SK-N-SH (cell line): ENCODE measurements around the gene FANCE. TPM values are rescaled to one million over a fixed set of nuclear protein-coding genes. Genes with fewer than 3 reads are reported as not detected.
A peak's percentile ranks its signal among the peaks of the same experiment; 100 is the strongest.

Source experiments
- CTCF ChIA-PET: fragments of 300-600, 350-600 bp; formaldehyde crosslinking; extraction: SDS; loops from one replicate; lab custom pipeline; 2021; lab: Yijun Ruan, JAX
- POLR2A ChIA-PET: fragments of 350-600 bp; sonication (Branson Sonifier 250); formaldehyde crosslinking; extraction: SDS; loops from one replicate; lab custom pipeline; 2020; ENCODE audit warnings: antibody characterized with exemption, inconsistent platforms; lab: Yijun Ruan, JAX
- DNase-seq: peaks from one replicate; pipeline ENCODE4 v3.0.0; 2012
- H2AFZ ChIP-seq: fragments of 200-600 bp; sonication (generic); 2 replicates; pipeline ENCODE4 v1.8.1; 2016; ENCODE audit warnings: antibody characterized with exemption, mild to moderate bottlenecking, low read depth
- H3F3A ChIP-seq: fragments of 200-600 bp; sonication (generic); replicated peaks from 2 replicates; pipeline ENCODE3; 2016; ENCODE audit warnings: antibody characterized with exemption, mild to moderate bottlenecking; ENCODE audit not compliant: insufficient read depth
- H3K27ac ChIP-seq, 2 experiments: fragments of 200-500 bp in 1 of 2; fragments of 200-600 bp in 1 of 2; sonication (Bioruptor generic) in 1 of 2; sonication (generic), shearing (Covaris generic) in 1 of 2; 2 replicates each; pipeline versions ENCODE4 v1.5.1 to v1.6.1; 2014 to 2016; ENCODE audit warnings: low read depth in 2 of 2, inconsistent platforms in 1 of 2, low read length in 1 of 2, mild to moderate bottlenecking in 1 of 2, mixed read lengths in 1 of 2
- H3K27me3 ChIP-seq: fragments of 200-600 bp; sonication (generic), shearing (Covaris generic); 2 replicates; pipeline ENCODE4 v1.6.1; 2016; ENCODE audit warnings: mixed run types; ENCODE audit not compliant: insufficient read depth
- H3K36me3 ChIP-seq, 2 experiments: fragments of 200-500 bp in 1 of 2; fragments of 200-600 bp in 1 of 2; sonication (Bioruptor generic) in 1 of 2; sonication (generic) in 1 of 2; replicated peaks in 1 of 2; 2 replicates each; pipeline versions ENCODE3 to v1.5.1; 2014 to 2016; ENCODE audit warnings: low read length in 1 of 2, mild to moderate bottlenecking in 1 of 2; ENCODE audit not compliant: insufficient read depth in 2 of 2, control insufficient read depth in 1 of 2
- H3K4me1 ChIP-seq, 2 experiments: fragments of 200-500 bp in 1 of 2; fragments of 200-600 bp in 1 of 2; sonication (Bioruptor generic) in 1 of 2; sonication (generic), shearing (Covaris generic) in 1 of 2; 2 replicates each; pipeline versions ENCODE4 v1.5.1 to v1.6.1; 2014 to 2016; ENCODE audit warnings: low read depth in 1 of 2, low read length in 1 of 2, mixed run types in 1 of 2; ENCODE audit not compliant: insufficient read depth in 2 of 2, control insufficient read depth in 1 of 2
- H3K4me2 ChIP-seq: fragments of 200-600 bp; sonication (generic), shearing (Covaris generic); 2 replicates; pipeline ENCODE4 v1.6.1; 2017; ENCODE audit warnings: mixed run types
- H3K4me3 ChIP-seq, 2 experiments: fragments of 200-500 bp in 1 of 2; fragments of 200-600 bp in 1 of 2; sonication (Bioruptor generic) in 1 of 2; sonication (generic), shearing (Covaris generic) in 1 of 2; 2 replicates each; pipeline versions ENCODE4 v1.5.1 to v1.8.1; 2014 to 2016; ENCODE audit warnings: low read depth in 2 of 2, inconsistent platforms in 1 of 2, low read length in 1 of 2, mild to moderate bottlenecking in 1 of 2, mixed read lengths in 1 of 2, moderate library complexity in 1 of 2
- H3K79me2 ChIP-seq: fragments of 200-600 bp; sonication (generic); 2 replicates; pipeline ENCODE4 v1.8.1; 2017; ENCODE audit warnings: mild to moderate bottlenecking; ENCODE audit not compliant: insufficient read depth
- H3K9ac ChIP-seq: fragments of 200-600 bp; sonication (generic); 2 replicates; pipeline ENCODE4 v1.6.1; 2017; ENCODE audit warnings: mixed run types
- H3K9me2 ChIP-seq: fragments of 200-600 bp; sonication (generic); 2 replicates; pipeline ENCODE4 v1.6.1; 2017; ENCODE audit warnings: mixed run types
- H3K9me3 ChIP-seq: fragments of 200-600 bp; sonication (generic); 2 replicates; pipeline ENCODE4 v1.6.1; 2017; ENCODE audit warnings: mixed run types, mild to moderate bottlenecking, moderate library complexity
- H4K20me1 ChIP-seq: fragments of 200-600 bp; sonication (generic); 2 replicates; pipeline ENCODE4 v1.6.1; 2017; ENCODE audit warnings: mild to moderate bottlenecking, mixed run types; ENCODE audit not compliant: insufficient read depth
- CHD2 ChIP-seq: fragments of 150-350 bp; IDR thresholded peaks from 2 replicates; pipeline ENCODE4 v1.6.1; 2018; ENCODE audit warnings: low read length; ENCODE audit not compliant: partially characterized antibody
- ELF1 ChIP-seq: IDR thresholded peaks from 2 replicates; pipeline ENCODE4 v1.4.0; 2012
- GABPA ChIP-seq: IDR thresholded peaks from 2 replicates; pipeline ENCODE4 v1.4.0; 2012; ENCODE audit warnings: low read depth, mild to moderate bottlenecking
- JUND ChIP-seq: IDR thresholded peaks from 2 replicates; pipeline ENCODE4 v1.4.0; 2012
- MAX ChIP-seq: IDR thresholded peaks from 2 replicates; pipeline ENCODE4 v1.4.0; 2012; ENCODE audit warnings: low read depth
- NFIC ChIP-seq: IDR thresholded peaks from 2 replicates; pipeline ENCODE4 v1.4.0; 2012; ENCODE audit warnings: borderline replicate concordance
- NRF1 ChIP-seq: IDR thresholded peaks from 2 replicates; pipeline ENCODE4 v1.6.1; 2012; ENCODE audit warnings: low read depth, mild to moderate bottlenecking, low read length
- POLR2AphosphoS5 ChIP-seq: IDR thresholded peaks from 2 replicates; pipeline ENCODE4 v1.6.1; 2012; ENCODE audit warnings: low read depth, low read length
- RFX5 ChIP-seq: IDR thresholded peaks from 2 replicates; pipeline ENCODE4 v1.6.1; 2012; ENCODE audit warnings: mild to moderate bottlenecking, improper control_type of control experiment, low read length
- SMC3 ChIP-seq: IDR thresholded peaks from 2 replicates; pipeline ENCODE4 v1.6.1; 2012; ENCODE audit warnings: low read depth, low read length, improper control_type of control experiment
- TAF1 ChIP-seq: IDR thresholded peaks from 2 replicates; pipeline ENCODE4 v1.6.1; 2012; ENCODE audit warnings: low read depth, mild to moderate bottlenecking, low read length, moderate library complexity, borderline replicate concordance
- TCF12 ChIP-seq: IDR thresholded peaks from 2 replicates; pipeline ENCODE4 v1.4.0; 2012
- USF2 ChIP-seq: fragments of 150-350 bp; IDR thresholded peaks from 2 replicates; pipeline ENCODE4 v1.6.1; 2017; ENCODE audit warnings: antibody characterized with exemption, low read length, low read depth, borderline replicate concordance
- YY1 ChIP-seq: IDR thresholded peaks from 2 replicates; pipeline ENCODE4 v1.4.0; 2012; ENCODE audit warnings: low read depth, mild to moderate bottlenecking
- WGBS: methylation state at CpG from one replicate; pipeline ENCODE4 v1.1.6; 2017; ENCODE audit warnings: low lambda C conversion rate; 5-methylcytosine and 5-hydroxymethylcytosine counted together
- polyA plus RNA-seq, 3 experiments: library from polyadenylated mRNA; depleted of rRNA; stranded (reverse); fragments of >200 nt; gene quantifications; 2 replicates each; pipeline ENCODE4 v1.2.3, GENCODE V29; 2012
- TF ChIP-seq, protein P1 (sequence below): IDR thresholded peaks from 2 replicates; pipeline ENCODE4 v1.4.0; 2012; ENCODE audit warnings: low read depth, borderline replicate concordance
- TF ChIP-seq, protein P2 (sequence below): fragments of 200-600 bp; sonication (generic); IDR thresholded peaks from 2 replicates; pipeline ENCODE4 v1.6.1; 2017; ENCODE audit warnings: antibody characterized with exemption, mild to moderate bottlenecking, moderate library complexity

Gene FANCE
- polyA plus RNA-seq, 1 of the 3 experiments (the other 2 are of a cell fraction): 5.8 TPM

- TF ChIP-seq, protein P1, sequence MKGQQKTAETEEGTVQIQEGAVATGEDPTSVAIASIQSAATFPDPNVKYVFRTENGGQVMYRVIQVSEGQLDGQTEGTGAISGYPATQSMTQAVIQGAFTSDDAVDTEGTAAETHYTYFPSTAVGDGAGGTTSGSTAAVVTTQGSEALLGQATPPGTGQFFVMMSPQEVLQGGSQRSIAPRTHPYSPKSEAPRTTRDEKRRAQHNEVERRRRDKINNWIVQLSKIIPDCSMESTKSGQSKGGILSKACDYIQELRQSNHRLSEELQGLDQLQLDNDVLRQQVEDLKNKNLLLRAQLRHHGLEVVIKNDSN: no peak
- no peak for TF ChIP-seq TCF12
- no peak for TF ChIP-seq YY1
- TF ChIP-seq ELF1: no peak
- no peak for TF ChIP-seq TAF1
- TF ChIP-seq SMC3: peak; percentile 93
- TF ChIP-seq JUND: no peak
- TF ChIP-seq USF2: no peak
- TF ChIP-seq, protein P2, sequence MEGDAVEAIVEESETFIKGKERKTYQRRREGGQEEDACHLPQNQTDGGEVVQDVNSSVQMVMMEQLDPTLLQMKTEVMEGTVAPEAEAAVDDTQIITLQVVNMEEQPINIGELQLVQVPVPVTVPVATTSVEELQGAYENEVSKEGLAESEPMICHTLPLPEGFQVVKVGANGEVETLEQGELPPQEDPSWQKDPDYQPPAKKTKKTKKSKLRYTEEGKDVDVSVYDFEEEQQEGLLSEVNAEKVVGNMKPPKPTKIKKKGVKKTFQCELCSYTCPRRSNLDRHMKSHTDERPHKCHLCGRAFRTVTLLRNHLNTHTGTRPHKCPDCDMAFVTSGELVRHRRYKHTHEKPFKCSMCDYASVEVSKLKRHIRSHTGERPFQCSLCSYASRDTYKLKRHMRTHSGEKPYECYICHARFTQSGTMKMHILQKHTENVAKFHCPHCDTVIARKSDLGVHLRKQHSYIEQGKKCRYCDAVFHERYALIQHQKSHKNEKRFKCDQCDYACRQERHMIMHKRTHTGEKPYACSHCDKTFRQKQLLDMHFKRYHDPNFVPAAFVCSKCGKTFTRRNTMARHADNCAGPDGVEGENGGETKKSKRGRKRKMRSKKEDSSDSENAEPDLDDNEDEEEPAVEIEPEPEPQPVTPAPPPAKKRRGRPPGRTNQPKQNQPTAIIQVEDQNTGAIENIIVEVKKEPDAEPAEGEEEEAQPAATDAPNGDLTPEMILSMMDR: peak; percentile 75
- no peak for TF ChIP-seq POLR2AphosphoS5
- no peak for TF ChIP-seq RFX5
- no peak for TF ChIP-seq MAX
- TF ChIP-seq NFIC: no peak
- no peak for TF ChIP-seq NRF1
- peak; percentile 36 for TF ChIP-seq CHD2
- TF ChIP-seq, all 33 proteins: peak for 5
Observed at GRCh38 chr6:35449287-35449881, 2.8 kb upstream of the FANCE start (continued).

- peak overlapping the region; percentile 64 to 70 for H3K4me3 ChIP-seq
- peaks cover 0 to 3% of the 10 kb centered on the region in 2 experiments for H3K36me3 ChIP-seq
- WGBS: 56% methylated on average over 10 of the region's 20 CpGs
- no peak overlapping the region for H3K9ac ChIP-seq
- no peaks in the 10 kb centered on the region for H3F3A ChIP-seq
- H2AFZ ChIP-seq: no peak overlapping the region
- TF ChIP-seq NFIC (peak; percentile 19; the same call in 1 of the 2 replicates), GABPA (no peak)
- ChIA-PET CTCF (interaction anchor here (1.0 to 9.0 kb wide), 12 partner anchors 15 to 285 kb away, joined by 3 to 186 read pairs (median 4); partner anchors contain the start of genes ARMC12, PPARD and RPL10A), POLR2A (no interaction called here)
- H3K4me1 ChIP-seq: peaks cover 0 to 17% of the 10 kb centered on the region in 2 experiments; a peak in 2 of 4 replicates
- H3K27me3 ChIP-seq: no peaks in the 10 kb centered on the region
- DNase-seq: no peak
- H3K9me3 ChIP-seq: no peaks in the 10 kb centered on the region
- peak overlapping the region; percentile 90 for H3K4me2 ChIP-seq
- peaks cover 4% of the 10 kb centered on the region; the same call in 1 of the 2 replicates for H3K79me2 ChIP-seq
- no peak overlapping the region for H3K27ac ChIP-seq
- no peaks in the 10 kb centered on the region for H3K9me2 ChIP-seq
- H4K20me1 ChIP-seq: no peaks in the 10 kb centered on the region
Observed at GRCh38 chr6:35451354-35452182, 570 bp upstream of the FANCE start.
